Testis (tissue), 2 donors: Measurements from ENCODE around the gene PARVB.

Experiments used
- CTCF ChIP-seq, 3 experiments: fragments of 450-650 bp in 2 of 3; fragments of 200-600 bp in 1 of 3; sonication (generic) in 1 of 3; IDR thresholded peaks; one replicate each; pipeline ENCODE4 v1.5.1; 2016 to 2019; ENCODE audit warnings: antibody characterized with exemption in 3 of 3, mild to moderate bottlenecking in 2 of 3, moderate library complexity in 1 of 3
- POLR2A ChIP-seq: fragments of 450-650 bp; IDR thresholded peaks from one replicate; pipeline ENCODE4 v1.6.1; 2017; ENCODE audit warnings: antibody characterized with exemption, mild to moderate bottlenecking, moderate library complexity

- no peak for TF ChIP-seq POLR2A
- TF ChIP-seq CTCF (IDR thresholded peaks at IDR 0.05) = no peak
Observed at GRCh38 chr22:44203203-44203602, 179.1 kb downstream of the PARVB start.
